ENCODE data around the gene CPLX1. TPM values are rescaled to one million over a fixed set of nuclear protein-coding genes. Genes with fewer than 3 reads are reported as not detected.

The CPLX1 gene
- total RNA-seq, 1 donor from 2014 or later = 3.1 TPM

GRCh38 chr4:856225-856901 is 30.4 kb upstream of the CPLX1 start:
- intact Hi-C loops (cut with micrococcal nuclease) = no loop called here

GRCh38 chr4:855880-856224 is 29.9 kb upstream of the CPLX1 start:
- intact Hi-C loops (cut with micrococcal nuclease) = no loop called here

- intact Hi-C loops (cut with micrococcal nuclease) = no loop called here
Measured at GRCh38 chr4:854356-854755, 28.4 kb upstream of the CPLX1 start.

GRCh38 chr4:853416-853781 is 27.5 kb upstream of the CPLX1 start:
- intact Hi-C loops (cut with micrococcal nuclease) = no loop called here

- intact Hi-C loops (cut with micrococcal nuclease) = no loop called here
Measured at GRCh38 chr4:851701-852430, 25.9 kb upstream of the CPLX1 start.

- intact Hi-C loops (cut with micrococcal nuclease) = no loop called here
Measured at GRCh38 chr4:850323-850945, 24.5 kb upstream of the CPLX1 start.

- intact Hi-C loops (cut with micrococcal nuclease) = no loop called here
Measured at GRCh38 chr4:849478-850175, 23.7 kb upstream of the CPLX1 start.

- intact Hi-C loops (cut with micrococcal nuclease) = no loop called here
Measured at GRCh38 chr4:848803-849477, 23.0 kb upstream of the CPLX1 start.

GRCh38 chr4:848307-848691 is 22.4 kb upstream of the CPLX1 start:
- intact Hi-C loops (cut with micrococcal nuclease) = no loop called here

- intact Hi-C loops (cut with micrococcal nuclease) = no loop called here
Measured at GRCh38 chr4:845836-846251, 19.9 kb upstream of the CPLX1 start.

- intact Hi-C loops (cut with micrococcal nuclease) = no loop called here
Measured at GRCh38 chr4:845233-845835, 19.4 kb upstream of the CPLX1 start.

GRCh38 chr4:844752-845232 is 18.9 kb upstream of the CPLX1 start:
- intact Hi-C loops (cut with micrococcal nuclease) = no loop called here

GRCh38 chr4:839675-840443 is 13.9 kb upstream of the CPLX1 start:
- intact Hi-C loops (cut with micrococcal nuclease) = no loop called here

GRCh38 chr4:837772-838171 is 11.8 kb upstream of the CPLX1 start:
- intact Hi-C loops (cut with micrococcal nuclease) = no loop called here

GRCh38 chr4:836750-837301 is 10.9 kb upstream of the CPLX1 start:
- intact Hi-C loops (cut with micrococcal nuclease) = no loop called here

- intact Hi-C loops (cut with micrococcal nuclease) = no loop called here
Measured at GRCh38 chr4:836003-836511, 10.1 kb upstream of the CPLX1 start.

GRCh38 chr4:835148-836002 is 9.4 kb upstream of the CPLX1 start:
- intact Hi-C loops (cut with micrococcal nuclease) = no loop called here

GRCh38 chr4:834368-835147 is 8.6 kb upstream of the CPLX1 start:
- intact Hi-C loops (cut with micrococcal nuclease) = no loop called here

Data from T-helper 1 cell treated with Interleukin-12 subunit alpha and Interleukin-12 subunit beta and Interleukin-4 antibody, amounts not matched to agents 30 ng/mL and 1 ng/mL, for 36 hours (primary cell).